T-helper 1 cell (primary cell): ENCODE results near the gene CCDC90B.
"Not testable (repeated sequence)": the region's sequence is repeated elsewhere in the genome, so short reads cannot be mapped to it uniquely, and the experiment has no call there.

Experiments used
- DNase-seq, 5 donors: peaks; one replicate each; pipeline ENCODE4 v3.0.0-alpha.2; 2012 to 2020
- total RNA-seq, 4 donors: gene quantifications; one replicate each; lab custom pipeline; 2026; lab: John Stamatoyannopoulos, UW

Gene CCDC90B, protein sequence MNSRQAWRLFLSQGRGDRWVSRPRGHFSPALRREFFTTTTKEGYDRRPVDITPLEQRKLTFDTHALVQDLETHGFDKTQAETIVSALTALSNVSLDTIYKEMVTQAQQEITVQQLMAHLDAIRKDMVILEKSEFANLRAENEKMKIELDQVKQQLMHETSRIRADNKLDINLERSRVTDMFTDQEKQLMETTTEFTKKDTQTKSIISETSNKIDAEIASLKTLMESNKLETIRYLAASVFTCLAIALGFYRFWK
- 27.4 to 52.9 (median 37.8) reads per million in 4 donors for total RNA-seq

DNA sequence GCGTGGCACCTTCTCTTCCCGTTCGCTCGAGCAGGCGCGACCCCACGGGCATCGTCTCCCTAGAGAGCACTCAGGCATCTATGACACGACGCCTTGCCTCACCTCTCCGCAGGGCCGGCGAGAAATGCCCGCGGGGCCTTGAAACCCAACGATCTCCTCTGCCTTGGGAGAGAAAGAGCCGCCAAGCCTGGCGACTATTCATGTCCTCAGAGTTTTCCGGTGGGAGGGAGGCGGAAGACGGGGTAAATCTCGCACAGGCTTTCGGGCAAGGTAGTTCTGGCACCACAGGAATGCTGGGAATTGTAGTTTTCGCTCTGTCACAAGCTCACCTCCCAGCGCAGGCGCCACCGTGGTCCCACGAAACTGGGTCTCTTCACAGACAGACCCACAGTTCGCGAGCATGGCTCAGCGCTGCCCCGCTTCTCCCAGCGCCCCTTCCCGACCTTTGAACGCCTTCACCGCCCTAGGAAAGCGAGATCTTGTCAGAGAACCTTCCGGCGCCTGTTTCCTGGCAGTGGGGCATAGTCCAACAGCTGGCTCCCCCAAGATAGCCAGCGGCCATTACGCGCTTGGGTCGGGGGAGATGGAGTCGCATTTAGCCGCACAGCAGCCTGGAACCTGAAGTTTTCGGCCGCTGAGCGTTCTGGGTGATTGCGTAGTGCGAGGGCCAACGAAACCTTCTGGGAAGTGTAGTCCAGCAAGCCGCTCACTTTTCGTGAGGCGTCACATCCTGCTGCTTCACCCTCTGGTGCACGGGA is at the start of gene CCDC90B:
Gene CCDC90B (minus strand): TSS at position 597 of the 758 bp plus-strand sequence. CDS start 395 bp downstream, at position 202.
- DNase-seq, result peak; percentile 84 to 97 (median 90)

GRCh38 chr11:83335446-83336070 is 49.4 kb upstream of the CCDC90B start:
- no peak for DNase-seq

DNA sequence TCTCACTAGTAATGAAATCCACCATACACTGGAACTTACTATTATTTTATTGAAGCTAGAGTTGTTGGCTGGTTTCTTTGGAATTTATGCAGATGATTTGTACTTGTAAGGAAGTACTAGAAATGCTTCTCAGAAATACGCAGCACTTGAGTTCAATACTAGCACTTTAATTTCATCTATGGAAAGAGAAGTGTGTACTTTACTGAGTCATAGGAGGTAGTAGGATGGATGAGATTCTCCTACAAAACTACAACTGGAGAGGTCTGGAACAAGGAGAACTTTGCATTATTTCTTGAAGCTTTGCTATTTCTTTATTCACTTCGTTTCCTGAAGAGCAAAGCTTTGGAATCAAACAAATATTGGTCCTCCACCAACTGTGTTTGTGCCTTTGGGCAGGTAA is 44.1 kb upstream of the CCDC90B start:
- no peak for DNase-seq

GRCh38 chr11:83326326-83326725 is 40.2 kb upstream of the CCDC90B start:
- no peak for DNase-seq

GRCh38 chr11:83319346-83319745 is 33.2 kb upstream of the CCDC90B start:
- DNase-seq, result no peak

- no peak for DNase-seq
Observed at GRCh38 chr11:83318931-83319330, 32.8 kb upstream of the CCDC90B start.

DNA sequence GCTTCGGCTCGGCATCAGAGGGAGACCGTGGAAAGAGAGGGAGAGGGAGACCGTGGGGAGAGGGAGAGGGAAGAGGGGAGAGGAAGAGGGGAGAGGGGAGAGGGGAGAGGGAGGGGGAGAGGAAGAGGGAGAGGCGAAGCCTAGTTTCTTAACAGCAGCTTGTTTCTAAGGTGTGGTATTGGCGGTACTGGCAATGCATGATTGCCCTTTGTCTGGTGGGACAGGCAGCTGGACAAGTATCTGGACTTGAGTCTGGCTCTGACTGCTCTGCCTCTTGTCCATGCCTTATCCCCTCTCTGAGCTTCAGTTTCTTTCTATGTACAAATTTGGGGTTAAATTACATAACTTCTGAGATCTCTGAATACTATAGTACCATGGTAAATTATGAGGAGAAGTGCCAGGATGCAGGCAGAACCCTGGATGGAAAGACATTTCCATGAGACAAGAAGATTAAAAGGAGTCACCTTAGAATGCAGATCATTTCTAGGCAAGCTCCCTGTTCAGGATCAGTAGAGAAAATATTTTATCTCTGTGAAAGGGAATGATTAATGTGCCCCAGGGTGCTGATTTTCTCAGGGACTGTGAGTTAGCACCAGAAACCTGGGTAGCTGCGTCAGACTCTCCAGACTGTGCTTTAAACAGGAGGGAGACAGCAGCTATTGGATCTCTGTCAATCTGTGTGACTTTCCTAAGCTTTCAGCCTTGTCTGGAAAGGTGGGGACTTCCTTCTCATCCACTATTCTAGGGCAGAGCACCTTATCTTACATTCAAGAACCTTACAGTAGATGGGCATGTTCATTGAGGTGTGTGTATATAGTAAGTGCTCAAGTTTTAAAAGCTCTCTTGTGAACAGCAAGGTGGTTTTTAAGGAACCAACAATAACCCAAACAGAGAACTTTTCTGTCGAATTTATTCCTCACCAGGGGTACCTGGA is 31.9 kb upstream of the CCDC90B start:
- DNase-seq, result no peak

DNA sequence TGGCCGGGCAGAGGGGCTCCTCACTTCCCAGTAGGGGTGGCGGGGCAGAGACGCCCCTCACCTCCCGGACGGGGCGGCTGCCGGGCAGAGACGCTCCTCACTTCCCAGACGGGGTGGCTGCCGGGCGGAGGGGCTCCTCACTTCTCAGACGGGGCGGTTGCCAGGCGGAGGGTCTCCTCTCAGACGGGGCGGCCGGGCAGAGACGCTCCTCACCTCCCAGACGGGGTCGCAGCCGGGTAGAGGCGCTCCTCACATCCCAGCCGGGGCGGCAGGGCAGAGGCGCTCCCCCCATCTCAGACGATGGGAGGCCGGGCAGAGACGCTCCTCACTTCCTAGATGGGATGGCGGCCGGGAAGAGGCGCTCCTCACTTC is 30.7 kb upstream of the CCDC90B start:
- DNase-seq, result not testable (repeated sequence)

DNA sequence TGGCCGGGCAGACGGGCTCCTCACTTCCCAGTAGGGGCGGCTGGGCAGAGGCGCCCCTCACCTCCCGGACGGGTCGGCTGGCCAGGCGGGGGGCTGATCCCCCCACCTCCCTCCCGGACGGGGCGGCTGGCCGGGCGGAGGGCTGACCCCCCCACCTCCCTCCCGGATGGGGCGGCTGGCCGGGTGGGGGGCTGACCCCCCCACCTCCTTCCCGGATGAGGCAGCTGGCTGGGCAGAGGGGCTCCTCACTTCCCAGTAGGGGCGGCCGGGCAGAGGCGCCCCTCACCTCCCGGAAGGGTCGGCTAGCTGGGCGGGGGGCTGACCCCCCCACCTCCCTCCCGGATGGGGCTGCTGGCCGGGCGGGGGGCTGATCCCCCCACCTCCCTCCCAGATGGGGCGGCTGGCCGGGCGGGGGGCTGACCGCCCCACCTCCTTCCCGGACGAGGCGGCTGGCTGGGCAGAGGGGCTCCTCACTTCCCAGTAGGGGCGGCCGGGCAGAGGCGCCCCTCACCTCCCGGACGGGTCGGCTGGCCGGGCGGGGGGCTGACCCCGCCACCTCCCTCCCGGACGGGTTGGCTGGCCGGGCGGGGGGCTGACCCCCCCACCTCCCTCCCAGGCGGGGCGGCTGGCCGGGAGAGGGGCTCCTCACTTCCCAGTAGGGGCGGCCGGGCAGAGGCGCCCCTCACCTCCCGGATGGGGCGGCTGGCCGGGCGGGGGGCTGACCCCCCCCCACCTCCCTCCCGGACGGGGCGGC is 30.2 kb upstream of the CCDC90B start:
- DNase-seq, result not testable (repeated sequence)

GRCh38 chr11:83312430-83312829 is 26.3 kb upstream of the CCDC90B start:
- no peak for DNase-seq

- DNase-seq, result no peak
Observed at GRCh38 chr11:83311701-83312100, 25.5 kb upstream of the CCDC90B start.

DNA sequence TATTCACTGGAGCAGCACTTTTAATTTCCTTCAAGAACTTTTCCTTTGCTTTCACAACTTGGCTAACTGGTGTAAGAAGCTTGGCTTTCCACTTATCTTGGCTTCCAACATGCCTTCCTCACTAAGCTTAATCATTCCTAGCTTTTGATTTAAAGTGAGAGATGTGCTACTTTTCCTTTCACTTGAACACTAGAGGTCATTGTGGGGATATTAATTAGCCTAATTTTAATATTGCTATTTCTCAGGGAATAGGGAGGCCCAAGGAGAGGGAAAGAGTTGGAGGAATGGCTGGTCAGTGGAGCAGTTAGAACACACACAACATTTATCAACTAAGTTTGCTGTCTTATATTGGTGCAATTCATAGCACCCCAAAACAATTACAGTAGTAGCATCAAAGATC is 24.6 kb upstream of the CCDC90B start:
- no peak for DNase-seq

DNA sequence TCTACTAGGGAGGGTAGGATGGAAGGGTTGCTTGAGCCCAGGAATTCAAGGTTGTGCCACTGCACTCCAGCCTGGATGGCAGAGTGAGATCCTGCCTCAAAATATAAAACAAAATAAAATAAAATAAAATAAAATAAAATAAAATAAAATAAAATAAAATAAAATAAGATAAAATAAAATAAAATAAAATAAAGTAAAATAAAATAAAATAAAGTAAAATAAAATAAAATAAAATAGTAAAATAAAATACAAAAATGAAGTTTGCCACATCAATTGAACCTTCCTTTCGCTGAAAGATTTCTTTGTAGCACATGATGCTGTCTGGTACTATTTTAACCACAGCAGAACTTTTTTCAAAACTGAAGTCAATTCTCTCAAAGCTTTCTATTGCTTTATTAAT is 22.4 kb upstream of the CCDC90B start:
- not testable (repeated sequence) for DNase-seq

GRCh38 chr11:83306200-83307080 is 20.3 kb upstream of the CCDC90B start:
- no peak for DNase-seq

DNA sequence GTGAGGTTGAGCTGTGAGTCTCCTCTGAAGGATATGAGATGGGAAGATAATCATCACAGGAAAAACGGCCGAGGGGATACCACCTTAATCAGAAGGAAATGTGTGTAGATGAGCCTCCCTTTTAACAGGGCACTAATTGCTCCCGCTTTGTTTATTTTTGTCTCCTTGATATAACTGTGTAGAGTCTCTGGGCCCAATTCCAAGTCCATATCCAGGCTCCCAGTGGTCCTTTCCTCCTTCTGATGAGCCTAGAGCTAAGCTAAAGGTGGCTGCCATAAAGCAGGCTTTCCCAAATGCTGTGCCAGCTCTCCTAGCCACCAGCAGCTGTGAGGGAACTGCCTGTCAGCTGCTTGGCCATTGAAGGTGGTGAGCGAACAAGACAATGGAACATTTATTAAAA is 17.1 kb upstream of the CCDC90B start:
- no peak for DNase-seq

- DNase-seq, result no peak
Observed at GRCh38 chr11:83302151-83302550, 16.0 kb upstream of the CCDC90B start.

DNA sequence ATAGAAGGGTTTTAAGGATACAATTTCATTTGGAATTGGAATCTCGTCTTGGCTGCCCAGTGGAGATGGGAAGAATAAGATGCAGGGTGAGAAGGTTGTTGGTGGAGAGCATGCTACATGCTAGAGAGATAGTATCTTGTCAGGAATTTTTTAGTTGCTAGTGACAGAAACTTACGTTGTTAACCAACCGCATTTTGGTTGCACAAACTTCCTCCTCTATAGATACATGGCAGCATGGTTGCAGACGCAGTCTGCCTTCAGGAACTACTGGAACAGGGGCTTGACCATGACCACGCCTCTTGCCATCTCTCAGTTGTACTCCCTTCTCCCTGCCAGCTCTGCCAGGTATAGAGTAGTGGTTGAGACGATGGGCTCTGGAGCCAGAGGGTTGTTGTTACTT is 13.5 kb upstream of the CCDC90B start:
- DNase-seq, result no peak

DNA sequence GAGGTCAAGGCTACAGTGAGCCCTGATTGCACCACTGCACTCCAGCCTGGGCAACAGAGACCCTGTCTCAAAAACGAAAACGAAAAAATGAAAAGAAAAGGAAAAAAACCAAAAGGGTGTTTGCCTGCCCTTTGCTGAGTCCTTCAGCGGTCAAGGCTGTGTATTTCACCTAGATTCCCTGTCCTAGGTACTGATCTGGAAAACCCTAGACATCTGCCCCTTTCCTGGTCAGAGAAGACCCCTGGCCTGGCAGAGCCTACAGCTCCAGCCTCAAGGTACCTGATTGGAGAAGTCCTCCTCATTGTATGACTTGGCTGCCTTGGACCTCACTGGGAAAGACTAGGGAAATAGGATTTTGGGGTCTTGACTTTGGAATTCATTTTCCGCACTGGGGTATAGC is 8.0 kb upstream of the CCDC90B start:
- no peak for DNase-seq

- no peak for DNase-seq
Observed at GRCh38 chr11:83293457-83293774, 7.2 kb upstream of the CCDC90B start.

DNA sequence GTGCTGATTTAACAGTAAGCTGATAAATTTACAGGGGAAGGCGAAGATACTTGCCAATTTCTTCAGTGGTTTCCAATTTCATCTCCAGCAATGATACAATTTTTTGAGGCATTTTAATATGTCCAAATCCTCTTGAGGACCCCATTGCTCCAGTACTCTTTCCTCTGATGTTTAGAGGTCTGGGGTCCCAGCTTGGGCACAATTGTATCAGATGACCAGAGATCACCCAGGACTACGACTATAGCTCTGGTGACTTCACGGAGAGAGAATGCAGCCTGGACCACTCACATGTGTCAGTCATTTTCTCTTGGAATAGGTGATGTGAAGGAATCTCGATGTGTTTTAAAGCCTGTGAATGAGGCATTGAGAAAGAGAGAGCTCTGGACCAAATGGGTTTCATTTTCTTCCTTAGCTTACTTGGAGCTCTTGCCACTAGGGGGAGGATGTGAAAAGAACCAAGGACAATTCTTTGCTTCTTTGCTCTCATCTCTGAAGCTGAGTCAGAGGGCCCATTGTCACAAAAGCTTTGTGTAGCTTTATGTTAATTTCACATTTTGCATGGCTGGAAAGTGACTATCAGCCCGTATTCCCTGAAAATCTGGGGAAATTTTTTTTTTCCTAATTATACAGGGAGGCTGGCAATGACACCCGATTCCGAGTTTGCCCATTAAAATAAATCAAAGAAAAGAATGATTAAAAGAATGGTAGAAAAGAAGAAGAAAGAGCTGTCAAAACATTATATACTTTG is 6.7 kb upstream of the CCDC90B start:
- DNase-seq, result peak in 2 of 5 donors; percentile 8 to 50
